ENCODE results near the gene FDX1. TPM values are rescaled to one million over a fixed set of nuclear protein-coding genes. Genes with fewer than 3 reads are reported as not detected.

The FDX1 gene
- total and polyA plus RNA-seq, 5 donors from 2014 or later = 9.5 to 28.2 (median 24.0) TPM

DNA sequence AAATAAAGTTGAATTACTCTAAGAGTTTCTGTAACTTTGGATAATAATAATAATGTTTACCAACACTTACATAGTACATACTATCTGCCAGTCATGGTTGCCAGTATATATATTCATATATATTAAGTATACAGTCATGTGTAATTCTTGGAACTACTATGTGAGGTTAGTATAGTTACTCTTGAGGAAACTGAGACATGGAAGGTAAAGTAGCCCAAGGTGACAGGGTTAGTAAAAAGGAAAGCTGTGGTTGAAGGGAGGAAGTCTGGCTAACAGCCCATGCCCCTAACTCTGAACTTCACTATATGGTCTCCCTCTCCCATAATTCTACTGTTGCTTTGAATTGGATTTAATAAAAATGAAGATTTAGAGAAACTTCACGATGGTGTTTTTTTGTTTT, 24.9 kb downstream of the FDX1 start:
- peaks cover 38 to 55% (median 47%) of the 10 kb centered on the region in 4 donors for H3K4me1 Mint-ChIP-seq
- no peaks in the 10 kb centered on the region for H3K9me3 ChIP-seq (ENCODE audit: control insufficient read depth in 2 of 2, low read length in 2 of 2)
- H3K27me3 Mint-ChIP-seq = no peaks in the 10 kb centered on the region
- H3K36me3 ChIP-seq (ENCODE audit: control insufficient read depth, insufficient read depth, low read length) = peaks cover 17% of the 10 kb centered on the region
- H3K27me3 ChIP-seq (ENCODE audit: control insufficient read depth, insufficient read depth, low read length) = no peaks in the 10 kb centered on the region
- ATAC-seq (ENCODE audit: low read depth in 2 of 2) (no peak), DNase-seq (peak in 1 of 3 donors; percentile 42)
- peak overlapping the region; percentile 2 for H3K4me3 ChIP-seq (ENCODE audit: low read depth, low read length)
- no peak overlapping the region for H3K27ac ChIP-seq (ENCODE audit: insufficient read depth, low read length, poor library complexity, severe bottlenecking)
- no peak overlapping the region for H3K27ac Mint-ChIP-seq
- H3K36me3 Mint-ChIP-seq = peaks cover 28% of the 10 kb centered on the region
- no peaks in the 10 kb centered on the region for H3K9me3 Mint-ChIP-seq
- peaks cover 24% of the 10 kb centered on the region for H3K4me1 ChIP-seq (ENCODE audit: control insufficient read depth, insufficient read depth, low read length, poor library complexity, severe bottlenecking)
- H3K4me3 Mint-ChIP-seq = no peak overlapping the region

GRCh38 chr11:110455718-110456117, 26.0 kb downstream of the FDX1 start:
- Mint-ChIP-seq H3K4me1 (peaks cover 44 to 55% (median 47%) of the 10 kb centered on the region in 4 donors), H3K9me3 (no peaks in the 10 kb centered on the region), H3K27ac (peak overlapping the region in 1 of 3 donors; percentile 57), H3K27me3 (no peaks in the 10 kb centered on the region), H3K4me3 (peak overlapping the region in 1 of 4 donors; percentile 64), H3K36me3 (peaks cover 39% of the 10 kb centered on the region)
- H3K27me3 ChIP-seq (ENCODE audit: control insufficient read depth, insufficient read depth, low read length) = no peaks in the 10 kb centered on the region
- ATAC-seq (ENCODE audit: low read depth in 2 of 2) = no peak
- no peaks in the 10 kb centered on the region for H3K9me3 ChIP-seq (ENCODE audit: control insufficient read depth in 2 of 2, low read length in 2 of 2)
- peaks cover 26% of the 10 kb centered on the region for H3K36me3 ChIP-seq (ENCODE audit: control insufficient read depth, insufficient read depth, low read length)
- DNase-seq = peak in 1 of 3 donors; percentile 69
- H3K4me3 ChIP-seq (ENCODE audit: low read depth, low read length) = peak overlapping the region; percentile 4
- peaks cover 24% of the 10 kb centered on the region for H3K4me1 ChIP-seq (ENCODE audit: control insufficient read depth, insufficient read depth, low read length, poor library complexity, severe bottlenecking)
- no peak overlapping the region for H3K27ac ChIP-seq (ENCODE audit: insufficient read depth, low read length, poor library complexity, severe bottlenecking)

GRCh38 chr11:110463153-110463552, 33.4 kb downstream of the FDX1 start:
- H3K27me3 ChIP-seq (ENCODE audit: control insufficient read depth, insufficient read depth, low read length) = no peaks in the 10 kb centered on the region
- no peaks in the 10 kb centered on the region for H3K4me1 ChIP-seq (ENCODE audit: control insufficient read depth, insufficient read depth, low read length, poor library complexity, severe bottlenecking)
- Mint-ChIP-seq H3K36me3 (peaks cover 40% of the 10 kb centered on the region), H3K4me3 (no peak overlapping the region), H3K4me1 (peaks cover 7 to 15% (median 12%) of the 10 kb centered on the region in 4 donors), H3K27me3 (no peaks in the 10 kb centered on the region), H3K27ac (no peak overlapping the region), H3K9me3 (no peaks in the 10 kb centered on the region)
- H3K9me3 ChIP-seq (ENCODE audit: control insufficient read depth in 2 of 2, low read length in 2 of 2) = no peaks in the 10 kb centered on the region
- DNase-seq (peak in 1 of 3 donors; percentile 21), ATAC-seq (ENCODE audit: low read depth in 2 of 2) (no peak)
- H3K4me3 ChIP-seq (ENCODE audit: low read depth, low read length) = no peak overlapping the region
- H3K27ac ChIP-seq (ENCODE audit: insufficient read depth, low read length, poor library complexity, severe bottlenecking) = no peak overlapping the region
- peaks cover 50% of the 10 kb centered on the region for H3K36me3 ChIP-seq (ENCODE audit: control insufficient read depth, insufficient read depth, low read length)

DNA sequence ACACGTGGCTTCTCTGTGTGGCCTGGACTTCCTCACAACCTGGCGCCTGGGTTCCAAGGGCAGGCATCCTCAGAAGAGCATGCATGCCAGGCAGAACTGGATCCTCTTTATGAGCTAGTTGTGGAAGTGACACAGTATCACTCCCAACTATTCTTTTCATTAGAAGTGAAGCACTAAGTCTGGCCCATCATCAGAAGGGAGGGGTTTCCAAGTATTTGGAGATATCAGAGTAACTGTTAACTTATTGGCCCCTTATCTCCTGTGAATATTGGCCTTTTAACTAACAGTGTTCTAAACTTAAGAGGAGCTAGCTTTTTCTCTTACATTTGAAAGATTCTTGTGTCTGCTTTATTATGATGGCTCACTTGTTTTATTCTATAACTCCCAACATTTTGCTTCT, 35.5 kb downstream of the FDX1 start:
- H3K27ac ChIP-seq (ENCODE audit: insufficient read depth, low read length, poor library complexity, severe bottlenecking) = no peak overlapping the region
- peaks cover 36% of the 10 kb centered on the region for H3K36me3 ChIP-seq (ENCODE audit: control insufficient read depth, insufficient read depth, low read length)
- no peaks in the 10 kb centered on the region for H3K9me3 Mint-ChIP-seq
- no peak for ATAC-seq (ENCODE audit: low read depth in 2 of 2)
- H3K9me3 ChIP-seq (ENCODE audit: control insufficient read depth in 2 of 2, low read length in 2 of 2) = no peaks in the 10 kb centered on the region
- no peaks in the 10 kb centered on the region for H3K4me1 ChIP-seq (ENCODE audit: control insufficient read depth, insufficient read depth, low read length, poor library complexity, severe bottlenecking)
- H3K4me3 Mint-ChIP-seq = peak overlapping the region in 1 of 4 donors; percentile 38
- no peaks in the 10 kb centered on the region for H3K27me3 Mint-ChIP-seq
- no peak overlapping the region for H3K4me3 ChIP-seq (ENCODE audit: low read depth, low read length)
- no peak overlapping the region for H3K27ac Mint-ChIP-seq
- H3K36me3 Mint-ChIP-seq = peaks cover 29% of the 10 kb centered on the region
- no peaks in the 10 kb centered on the region for H3K27me3 ChIP-seq (ENCODE audit: control insufficient read depth, insufficient read depth, low read length)
- H3K4me1 Mint-ChIP-seq = peaks cover 7 to 15% (median 8%) of the 10 kb centered on the region in 4 donors
- DNase-seq = no peak

DNA sequence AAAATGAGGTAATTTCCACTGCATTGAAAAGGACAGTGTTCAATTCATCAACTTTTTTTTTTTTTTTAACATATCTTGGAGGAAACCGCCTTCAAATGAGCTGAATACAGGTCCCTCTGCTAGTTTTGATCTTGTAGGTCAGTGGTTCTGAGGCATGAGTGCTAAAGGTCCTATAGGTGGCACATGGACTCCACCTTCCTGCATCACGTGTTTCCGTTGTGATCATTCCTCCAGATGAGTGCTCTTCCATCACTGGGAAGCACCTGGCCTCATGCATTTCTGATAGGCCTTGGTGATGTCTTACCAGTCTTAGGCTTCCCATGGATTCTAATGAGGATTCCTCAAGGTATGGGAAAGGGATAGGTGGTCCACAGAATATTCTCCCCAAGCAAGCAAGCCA, 37.8 kb downstream of the FDX1 start:
- no peak for DNase-seq

GRCh38 chr11:110468121-110468520, 38.4 kb downstream of the FDX1 start:
- Mint-ChIP-seq H3K9me3 (no peaks in the 10 kb centered on the region), H3K4me3 (no peak overlapping the region), H3K36me3 (peaks cover 17% of the 10 kb centered on the region), H3K4me1 (peaks cover 0 to 5% (median 2%) of the 10 kb centered on the region in 4 donors), H3K27ac (no peak overlapping the region), H3K27me3 (no peaks in the 10 kb centered on the region)
- no peak overlapping the region for H3K27ac ChIP-seq (ENCODE audit: insufficient read depth, low read length, poor library complexity, severe bottlenecking)
- no peak overlapping the region for H3K4me3 ChIP-seq (ENCODE audit: low read depth, low read length)
- DNase-seq = no peak
- H3K27me3 ChIP-seq (ENCODE audit: control insufficient read depth, insufficient read depth, low read length) = no peaks in the 10 kb centered on the region
- H3K4me1 ChIP-seq (ENCODE audit: control insufficient read depth, insufficient read depth, low read length, poor library complexity, severe bottlenecking) = no peaks in the 10 kb centered on the region
- ATAC-seq (ENCODE audit: low read depth in 2 of 2) = no peak
- H3K9me3 ChIP-seq (ENCODE audit: control insufficient read depth in 2 of 2, low read length in 2 of 2) = no peaks in the 10 kb centered on the region
- peaks cover 18% of the 10 kb centered on the region for H3K36me3 ChIP-seq (ENCODE audit: control insufficient read depth, insufficient read depth, low read length)

More for the DNA sequence above, 37.8 kb downstream of the FDX1 start:
- H3K4me1 ChIP-seq (ENCODE audit: control insufficient read depth, insufficient read depth, low read length, poor library complexity, severe bottlenecking) = no peaks in the 10 kb centered on the region
- Mint-ChIP-seq H3K36me3 (peaks cover 20% of the 10 kb centered on the region), H3K27me3 (no peaks in the 10 kb centered on the region), H3K4me3 (no peak overlapping the region), H3K4me1 (peaks cover 0 to 5% (median 2%) of the 10 kb centered on the region in 4 donors), H3K9me3 (no peaks in the 10 kb centered on the region), H3K27ac (no peak overlapping the region)
- H3K9me3 ChIP-seq (ENCODE audit: control insufficient read depth in 2 of 2, low read length in 2 of 2) = no peaks in the 10 kb centered on the region
- peaks cover 20% of the 10 kb centered on the region for H3K36me3 ChIP-seq (ENCODE audit: control insufficient read depth, insufficient read depth, low read length)
- no peak overlapping the region for H3K27ac ChIP-seq (ENCODE audit: insufficient read depth, low read length, poor library complexity, severe bottlenecking)
- H3K4me3 ChIP-seq (ENCODE audit: low read depth, low read length) = no peak overlapping the region
- no peak for ATAC-seq (ENCODE audit: low read depth in 2 of 2)
- H3K27me3 ChIP-seq (ENCODE audit: control insufficient read depth, insufficient read depth, low read length) = no peaks in the 10 kb centered on the region

DNA sequence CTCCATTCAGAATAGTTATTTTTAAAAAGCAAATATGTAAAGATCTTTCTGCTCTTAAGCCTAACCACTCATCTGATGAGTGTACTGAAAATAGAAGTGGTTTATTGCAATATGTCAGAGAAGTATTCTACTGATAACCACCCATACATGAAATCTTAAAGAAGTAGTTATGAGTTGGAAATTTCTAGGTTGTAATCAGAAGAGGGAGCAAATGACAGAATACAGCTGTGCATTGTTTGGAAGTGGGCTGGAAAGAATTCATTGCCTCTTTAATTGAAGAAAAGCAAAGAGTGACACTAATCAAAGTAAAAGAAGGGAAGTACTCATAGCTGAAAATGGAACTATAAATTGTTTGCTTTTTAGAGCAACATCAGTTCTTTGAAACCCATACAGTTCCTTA, 39.4 kb downstream of the FDX1 start:
- H3K9me3 Mint-ChIP-seq = no peaks in the 10 kb centered on the region
- Histone ChIP-seq H3K4me1 (ENCODE audit: control insufficient read depth, insufficient read depth, low read length, poor library complexity, severe bottlenecking) (no peaks in the 10 kb centered on the region), H3K36me3 (ENCODE audit: control insufficient read depth, insufficient read depth, low read length) (peaks cover 12% of the 10 kb centered on the region), H3K4me3 (ENCODE audit: low read depth, low read length) (no peak overlapping the region), H3K27ac (ENCODE audit: insufficient read depth, low read length, poor library complexity, severe bottlenecking) (no peak overlapping the region), H3K27me3 (ENCODE audit: control insufficient read depth, insufficient read depth, low read length) (no peaks in the 10 kb centered on the region), H3K9me3 (ENCODE audit: control insufficient read depth in 2 of 2, low read length in 2 of 2) (no peaks in the 10 kb centered on the region)
- ATAC-seq (ENCODE audit: low read depth in 2 of 2) (no peak), DNase-seq (no peak)
- peaks cover 12% of the 10 kb centered on the region for H3K36me3 Mint-ChIP-seq
- no peaks in the 10 kb centered on the region for H3K27me3 Mint-ChIP-seq
- no peak overlapping the region for H3K27ac Mint-ChIP-seq
- no peak overlapping the region for H3K4me3 Mint-ChIP-seq
- H3K4me1 Mint-ChIP-seq = peaks cover 0 to 5% (median 2%) of the 10 kb centered on the region in 4 donors

DNA sequence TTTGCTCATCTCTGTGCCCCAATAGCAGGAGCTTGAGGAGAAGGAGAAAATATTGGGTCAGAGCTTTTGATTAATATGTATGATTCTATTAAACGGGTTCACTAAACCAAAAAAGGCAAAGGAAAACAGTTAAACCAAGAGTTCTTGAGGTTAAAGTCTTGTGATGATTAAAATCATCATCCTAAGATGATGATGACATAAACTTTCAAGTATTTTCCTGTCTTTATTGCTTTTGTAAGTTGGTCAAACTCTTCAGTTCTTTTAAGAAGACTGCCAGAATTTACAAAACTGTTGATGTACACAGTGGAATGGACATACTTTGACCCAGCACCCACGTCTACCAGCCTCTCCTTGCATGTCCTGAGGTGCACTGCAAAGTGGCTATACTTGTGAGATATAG, 41.0 kb downstream of the FDX1 start:
- Mint-ChIP-seq H3K4me1 (peaks cover 0 to 5% (median 2%) of the 10 kb centered on the region in 4 donors), H3K9me3 (no peaks in the 10 kb centered on the region), H3K27me3 (no peaks in the 10 kb centered on the region), H3K4me3 (no peak overlapping the region), H3K27ac (no peak overlapping the region), H3K36me3 (peaks cover 9% of the 10 kb centered on the region)
- H3K36me3 ChIP-seq (ENCODE audit: control insufficient read depth, insufficient read depth, low read length) = peaks cover 4% of the 10 kb centered on the region
- H3K27me3 ChIP-seq (ENCODE audit: control insufficient read depth, insufficient read depth, low read length) = no peaks in the 10 kb centered on the region
- H3K4me3 ChIP-seq (ENCODE audit: low read depth, low read length) = no peak overlapping the region
- no peak overlapping the region for H3K27ac ChIP-seq (ENCODE audit: insufficient read depth, low read length, poor library complexity, severe bottlenecking)
- ATAC-seq (ENCODE audit: low read depth in 2 of 2) (no peak), DNase-seq (no peak)
- H3K4me1 ChIP-seq (ENCODE audit: control insufficient read depth, insufficient read depth, low read length, poor library complexity, severe bottlenecking) = no peaks in the 10 kb centered on the region
- no peaks in the 10 kb centered on the region for H3K9me3 ChIP-seq (ENCODE audit: control insufficient read depth in 2 of 2, low read length in 2 of 2)
